ENCODE measurements around the gene KCNH1.

The KCNH1 gene

DNA sequence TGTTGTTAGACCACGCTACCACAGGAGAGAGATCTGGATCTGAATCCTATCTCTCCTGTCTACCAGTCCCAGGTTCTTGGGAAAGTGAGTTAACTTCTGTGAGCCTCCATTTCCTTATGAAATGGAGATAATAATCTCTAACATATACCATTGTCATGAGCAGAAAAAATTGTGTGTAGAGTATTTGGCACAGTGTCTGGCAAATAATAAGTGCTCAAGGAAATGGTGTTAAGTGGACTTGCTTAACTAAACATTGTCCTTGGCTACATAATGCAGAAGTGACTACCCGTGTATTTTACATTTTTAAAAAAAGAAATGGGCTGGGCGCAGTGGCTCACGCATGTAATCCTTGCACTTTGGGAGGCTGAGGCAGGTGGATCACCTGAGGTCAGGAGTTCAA, 217.4 kb downstream of the KCNH1 start:
- no peak for DNase-seq

DNA sequence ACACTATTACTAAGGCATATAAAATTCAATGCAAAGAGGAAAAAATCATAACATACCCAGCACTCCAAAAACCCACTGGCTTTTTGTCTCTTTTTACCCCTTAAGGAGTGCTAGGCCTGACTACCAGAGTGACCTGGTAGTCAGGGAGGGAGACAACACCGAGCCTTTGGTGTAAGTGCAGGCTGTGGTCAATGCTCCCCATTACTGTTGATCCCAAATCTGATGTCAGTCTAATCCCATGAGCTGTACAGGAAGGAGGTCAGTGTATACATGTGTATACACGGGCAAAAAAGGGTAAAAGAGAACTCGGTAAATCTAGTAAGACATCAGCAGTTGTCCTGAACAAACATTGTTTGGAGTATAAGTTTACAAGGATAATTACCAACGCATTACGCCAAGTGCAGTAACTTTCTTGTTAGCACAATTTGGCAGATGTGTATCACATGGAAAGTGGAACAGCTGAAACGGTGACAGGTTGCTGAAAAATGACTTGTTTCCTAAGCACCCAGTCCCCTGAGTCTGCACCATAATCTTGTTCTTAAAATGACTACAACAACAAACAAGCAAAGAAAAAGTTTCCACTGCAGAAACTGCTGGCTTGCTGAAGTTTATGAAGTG, 217.9 kb downstream of the KCNH1 start:
- DNase-seq: no peak

DNA sequence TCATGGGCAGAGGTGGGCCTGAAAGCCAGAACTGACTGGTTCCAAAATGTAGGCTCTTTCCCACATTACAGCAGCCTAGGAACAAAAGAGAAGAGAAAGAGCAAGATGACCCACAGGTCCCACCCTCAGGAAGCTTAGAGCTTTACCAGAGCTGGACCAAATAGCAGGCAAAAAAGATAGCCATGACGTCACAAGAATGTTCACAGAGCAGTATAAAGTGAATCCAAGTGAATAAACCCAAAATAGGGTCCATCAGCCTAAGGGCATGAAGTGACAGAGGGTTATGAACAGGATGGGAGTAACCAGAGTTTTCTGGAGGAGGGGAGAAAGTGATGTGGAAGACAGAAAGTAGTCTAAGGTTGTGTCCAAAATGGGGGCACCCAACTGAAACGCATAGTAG, 221.2 kb downstream of the KCNH1 start:
- no peak for DNase-seq

DNA sequence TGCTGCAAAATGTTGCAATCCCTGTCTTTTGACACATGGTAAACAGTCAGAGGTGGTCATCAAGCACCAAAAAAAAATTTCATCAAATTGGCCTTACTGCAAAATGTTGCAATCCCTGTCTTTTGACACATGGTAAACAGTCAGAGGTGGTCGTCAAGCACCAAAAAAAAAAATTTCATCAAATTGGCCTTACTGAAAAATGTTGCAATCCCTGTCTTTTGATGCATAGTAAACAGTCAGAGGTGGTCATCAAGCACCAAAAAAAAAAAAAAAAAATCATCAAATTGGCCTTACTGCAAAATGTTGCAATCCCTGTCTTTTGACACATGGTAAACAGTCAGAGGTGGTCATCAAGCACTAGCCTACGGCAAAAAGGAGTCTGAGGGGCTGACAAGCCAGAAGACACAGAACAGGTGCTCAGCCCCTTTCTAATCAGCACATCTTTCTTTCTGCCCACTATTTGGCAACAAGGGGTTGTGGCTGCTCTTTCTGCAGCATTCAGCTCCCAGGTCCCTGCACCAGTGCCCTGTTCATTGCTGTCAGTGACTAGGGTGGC, 223.8 kb downstream of the KCNH1 start:
- DNase-seq: no peak

DNA sequence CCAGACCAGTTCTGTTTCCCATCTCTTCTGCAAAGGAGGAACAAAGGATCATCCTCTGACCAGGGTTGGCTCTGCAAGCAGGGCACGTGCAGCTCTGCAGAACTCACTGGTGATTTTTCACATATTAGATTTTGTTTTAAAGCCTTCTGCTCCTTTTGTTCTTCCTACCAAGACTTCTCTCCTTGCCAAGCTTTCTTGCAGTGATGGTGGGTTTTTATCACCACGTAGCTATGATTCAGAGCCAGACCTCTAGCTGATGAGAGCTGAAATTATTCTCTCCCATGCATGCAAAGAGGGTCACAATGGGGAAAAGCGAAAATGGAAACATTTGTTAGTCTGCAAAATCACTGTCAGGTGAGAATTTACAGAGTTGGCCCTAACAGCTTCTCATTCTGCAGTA, 225.2 kb downstream of the KCNH1 start:
- DNase-seq: no peak

DNA sequence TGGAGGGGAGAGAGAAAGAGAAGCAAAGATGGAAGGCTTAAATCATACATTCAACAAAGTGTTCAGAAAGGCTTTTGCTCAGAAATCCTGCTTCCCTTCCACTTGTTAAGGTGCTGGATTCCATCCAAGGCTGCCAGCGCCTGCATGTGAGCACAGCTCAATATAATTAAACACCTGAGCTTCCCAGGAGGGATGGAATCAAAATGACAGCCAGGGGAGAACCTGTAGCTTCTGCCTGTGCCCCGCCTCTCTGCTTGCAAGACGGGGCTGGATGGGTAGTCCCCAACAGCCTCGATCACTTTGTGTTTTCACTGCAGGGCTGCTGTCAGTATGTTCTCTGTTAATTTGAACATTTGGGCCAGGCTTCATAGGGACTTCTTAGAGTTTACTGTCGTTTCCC, 225.7 kb downstream of the KCNH1 start:
- no peak for DNase-seq

DNA sequence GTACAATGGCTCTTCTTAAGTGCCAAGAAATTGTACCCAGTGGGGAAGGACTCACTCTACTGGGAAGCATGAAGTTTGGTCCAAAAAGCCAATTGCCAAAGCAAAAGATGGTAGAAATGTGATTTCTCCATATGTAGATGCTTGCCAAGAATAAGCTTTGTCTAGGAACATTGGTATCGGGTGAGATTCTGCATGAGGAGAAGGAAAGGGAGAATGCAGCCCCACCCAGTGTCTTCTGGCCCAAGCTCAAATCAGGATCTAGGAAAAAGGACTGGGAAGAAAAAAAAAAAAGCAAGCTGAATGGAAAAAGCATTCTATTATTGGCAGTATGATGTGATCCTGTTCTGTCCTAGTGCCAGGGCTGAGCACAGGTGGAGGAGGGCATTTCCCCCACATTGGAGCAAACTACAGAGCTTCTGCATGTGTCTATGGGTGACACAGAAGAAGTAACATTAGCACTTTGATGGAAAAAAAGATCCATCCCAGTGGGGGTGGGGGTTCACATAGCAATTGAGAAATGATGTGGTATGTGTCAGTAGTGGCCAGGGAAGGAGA, 226.6 kb downstream of the KCNH1 start:
- no peak for DNase-seq

DNA sequence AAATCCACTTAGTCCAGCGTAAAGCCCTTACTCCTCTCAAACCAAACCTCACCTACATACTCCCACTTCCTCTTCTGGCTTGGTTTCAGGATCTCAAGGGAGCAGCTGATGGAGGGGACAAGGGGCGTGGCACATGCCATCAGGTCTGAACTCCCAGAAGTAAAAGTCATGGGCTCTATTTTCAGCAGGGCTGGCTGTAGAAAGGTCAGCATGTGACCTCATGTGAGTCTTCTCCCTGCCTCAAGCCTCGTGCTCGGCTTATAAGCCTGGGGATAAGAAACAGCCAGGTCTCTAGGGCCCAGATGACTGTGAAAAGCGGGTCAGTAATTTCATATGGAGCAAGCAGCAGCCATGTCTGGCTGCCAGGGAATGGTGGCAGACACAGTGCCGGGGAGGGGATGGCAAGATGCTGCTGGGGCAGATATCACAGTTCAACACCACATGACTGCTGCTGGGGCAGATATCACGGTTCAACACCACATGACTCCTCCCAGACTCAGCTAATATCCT, 227.9 kb downstream of the KCNH1 start:
- DNase-seq: no peak

DNA sequence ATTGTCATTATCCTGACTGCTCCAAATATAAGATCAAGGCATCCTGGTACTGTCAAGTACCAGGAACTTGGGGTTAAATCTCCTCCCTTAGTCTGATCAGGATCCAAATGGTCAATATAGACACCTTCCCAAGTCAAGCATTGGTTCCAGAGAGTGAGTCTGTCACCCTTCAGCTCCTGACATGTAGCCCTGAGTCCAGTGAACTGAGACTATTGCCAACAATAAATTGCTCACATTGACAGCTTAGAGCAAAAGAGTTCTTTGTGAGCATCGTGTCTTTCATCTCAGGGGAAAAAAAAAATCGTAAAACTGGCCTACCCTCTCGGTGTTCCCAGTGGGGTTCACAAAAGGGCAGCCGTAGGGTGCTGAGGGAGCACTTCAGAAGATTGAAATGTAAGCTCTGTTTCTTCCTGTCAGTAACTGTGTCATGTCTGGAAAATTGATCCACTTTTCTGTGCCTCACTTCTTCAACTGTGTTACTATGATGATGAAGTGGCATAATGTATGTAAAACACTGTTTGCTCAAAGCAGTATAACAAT, 228.5 kb downstream of the KCNH1 start:
- no peak for DNase-seq

DNA sequence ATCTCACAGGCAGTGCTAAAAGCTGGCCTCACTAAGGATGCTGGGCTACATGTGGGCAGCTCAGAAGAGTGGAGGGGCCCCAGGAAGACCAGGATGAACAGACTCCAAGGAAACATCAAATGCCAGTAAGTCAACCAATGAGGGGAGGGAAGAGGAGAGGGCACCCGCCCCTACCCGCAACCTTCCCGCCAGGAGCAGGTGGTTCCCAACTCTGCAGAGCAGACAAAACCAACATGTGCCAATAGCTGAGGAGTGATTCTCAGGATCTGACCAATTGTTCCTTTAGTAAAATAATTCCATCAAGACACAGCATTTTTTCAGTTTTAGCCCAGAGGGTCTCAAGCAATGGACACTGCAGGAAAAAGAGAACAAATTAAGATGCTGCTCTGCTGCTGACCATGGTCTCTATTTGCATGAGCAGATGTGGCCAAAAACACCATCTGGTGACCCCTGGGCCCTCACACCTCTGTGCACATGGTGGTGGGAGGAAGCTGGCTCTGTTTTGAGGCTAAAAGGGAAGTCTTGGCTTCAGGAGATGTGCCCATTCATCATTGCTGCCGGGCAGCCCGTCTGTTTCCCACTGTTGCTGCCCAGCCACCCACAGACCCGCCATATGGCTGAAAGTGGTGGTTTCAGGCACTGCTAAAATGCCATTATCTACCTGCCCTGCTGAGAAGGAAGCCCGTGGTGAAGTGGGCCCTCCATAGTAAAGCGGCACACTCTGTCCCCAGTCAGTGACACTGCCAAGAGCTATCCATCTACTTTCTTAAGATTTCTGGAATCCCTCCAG, 231.8 kb downstream of the KCNH1 start:
- no peak for DNase-seq

DNA sequence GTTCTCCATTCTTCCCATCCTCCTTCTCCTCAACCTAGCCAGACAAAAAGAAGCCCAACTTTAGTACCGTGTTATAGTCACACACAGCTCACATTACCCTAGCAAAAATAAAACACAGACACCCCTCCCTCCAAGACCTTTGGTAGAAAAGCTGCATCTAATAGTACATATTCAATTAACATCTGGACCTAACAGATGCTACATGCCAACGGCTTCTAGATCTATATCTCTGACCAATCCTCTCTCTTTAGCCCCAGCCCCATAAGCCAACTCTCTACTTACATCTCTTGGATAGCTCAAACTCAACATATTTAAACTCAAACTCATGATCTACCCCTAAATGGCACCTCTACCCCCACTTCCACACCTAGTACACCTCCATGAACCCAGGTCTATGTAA, 233.1 kb downstream of the KCNH1 start:
- no peak for DNase-seq

DNA sequence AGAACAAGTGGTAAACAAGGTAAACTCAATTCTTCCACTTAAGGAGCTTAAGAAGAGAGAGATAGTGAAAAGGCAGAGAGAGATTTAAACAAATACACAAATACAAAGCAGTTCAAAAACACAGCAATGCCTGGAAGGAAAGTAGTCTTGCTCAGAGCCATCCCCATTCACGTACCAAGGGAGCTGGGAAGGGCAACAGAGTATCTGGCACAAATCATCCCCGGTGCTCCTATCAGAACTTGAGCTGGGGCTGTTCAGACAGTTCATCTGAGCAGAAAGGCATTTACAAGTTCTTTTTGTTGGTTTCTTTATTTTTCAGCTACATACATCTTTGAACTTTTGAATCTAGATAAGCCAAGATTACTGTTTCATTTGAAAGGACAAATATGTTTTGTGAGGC, 233.9 kb downstream of the KCNH1 start:
- DNase-seq: no peak

DNA sequence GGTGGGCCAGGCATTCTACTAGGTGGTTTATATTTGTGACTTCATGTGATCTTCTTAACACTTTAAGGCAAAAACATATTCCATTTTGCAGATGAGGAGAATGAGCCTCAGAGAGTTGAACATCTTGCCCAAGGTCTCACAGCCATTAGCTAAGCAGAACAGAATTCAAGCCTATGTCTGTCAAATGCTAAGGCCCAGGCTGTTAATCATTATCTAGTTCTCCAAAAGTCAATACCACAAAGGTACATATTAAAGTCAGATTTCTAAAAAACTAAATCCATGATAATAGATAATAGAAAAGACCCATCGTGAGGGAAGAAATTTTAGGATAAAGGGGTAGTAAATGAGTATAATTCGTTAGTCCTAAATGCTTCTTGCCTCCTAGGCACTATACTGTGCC, 234.3 kb downstream of the KCNH1 start:
- no peak for DNase-seq

DNA sequence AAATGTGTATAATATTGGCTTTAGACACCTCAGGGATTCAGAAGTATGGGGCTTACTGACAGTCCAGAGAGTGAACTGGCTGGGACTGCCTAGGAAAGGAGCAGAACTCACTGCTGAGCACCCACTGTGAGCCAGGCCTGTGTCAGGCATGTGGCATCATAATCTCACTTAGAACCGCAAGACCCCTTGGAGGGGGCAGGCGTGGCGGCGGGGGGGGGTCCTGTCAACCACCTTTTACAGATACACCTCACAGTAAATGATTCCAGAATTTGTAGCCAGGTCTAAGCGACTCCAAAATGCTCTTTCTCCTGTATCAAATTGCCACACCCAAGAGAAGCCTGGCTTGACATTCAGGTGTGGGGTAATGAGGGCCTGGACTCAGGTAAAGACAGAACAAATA, 235.5 kb downstream of the KCNH1 start:
- DNase-seq: no peak

DNA sequence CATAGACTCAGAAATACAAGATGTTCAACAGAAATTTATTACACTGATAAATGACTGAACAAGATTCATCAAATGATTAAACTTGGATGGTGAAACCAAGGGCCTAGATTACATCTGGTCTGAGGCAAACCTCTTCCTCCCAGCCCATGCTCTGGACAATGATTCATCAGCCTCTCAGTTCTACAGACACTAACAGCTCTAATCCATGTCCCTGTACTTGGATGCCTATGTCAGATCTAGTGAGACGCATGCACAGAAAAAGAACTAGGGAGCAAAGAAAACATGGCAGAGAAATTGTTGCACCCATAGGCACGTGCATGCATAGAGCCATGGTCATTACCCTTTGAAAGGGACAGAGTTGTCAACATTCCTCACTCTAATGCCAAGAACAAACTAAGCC, 250.1 kb downstream of the KCNH1 start:
- DNase-seq: no peak

DNA sequence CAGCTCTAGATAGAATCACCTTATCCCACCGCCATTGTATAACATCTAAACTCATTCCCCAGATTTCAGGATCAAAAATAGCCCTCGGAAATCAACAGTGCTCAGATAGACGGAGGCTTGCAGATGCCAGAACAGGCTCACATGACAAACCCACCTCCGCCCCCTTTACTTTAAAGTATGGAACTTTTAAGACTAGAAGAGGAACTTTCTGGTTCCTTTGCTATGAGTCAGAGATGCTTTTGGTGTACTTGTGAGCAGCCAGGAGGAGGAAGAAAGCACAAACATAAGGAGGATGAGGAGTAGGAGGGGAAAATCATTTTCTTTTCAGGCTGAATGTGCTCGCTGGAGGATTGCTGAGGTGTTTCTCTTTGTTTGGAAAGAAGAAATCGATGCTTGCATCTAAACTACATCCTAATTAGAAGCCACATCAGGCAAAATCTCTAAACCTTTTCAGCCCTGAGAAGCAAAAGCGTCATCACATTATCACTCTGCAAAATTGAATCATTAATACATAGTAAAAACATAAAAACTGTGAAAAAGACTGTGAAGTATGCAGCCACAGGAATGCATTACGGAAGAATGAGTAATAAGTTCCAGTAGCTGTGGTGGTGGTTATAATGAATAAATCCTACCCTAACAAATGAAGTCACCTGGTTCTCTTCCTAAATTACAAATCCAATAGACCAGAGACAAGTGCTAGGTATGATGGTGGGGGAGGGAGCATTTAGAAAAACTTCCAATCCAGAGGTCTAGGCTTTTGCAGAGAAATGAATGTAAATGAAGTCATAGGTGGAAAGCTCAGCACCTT, 251.3 kb downstream of the KCNH1 start:
- no peak for DNase-seq

DNA sequence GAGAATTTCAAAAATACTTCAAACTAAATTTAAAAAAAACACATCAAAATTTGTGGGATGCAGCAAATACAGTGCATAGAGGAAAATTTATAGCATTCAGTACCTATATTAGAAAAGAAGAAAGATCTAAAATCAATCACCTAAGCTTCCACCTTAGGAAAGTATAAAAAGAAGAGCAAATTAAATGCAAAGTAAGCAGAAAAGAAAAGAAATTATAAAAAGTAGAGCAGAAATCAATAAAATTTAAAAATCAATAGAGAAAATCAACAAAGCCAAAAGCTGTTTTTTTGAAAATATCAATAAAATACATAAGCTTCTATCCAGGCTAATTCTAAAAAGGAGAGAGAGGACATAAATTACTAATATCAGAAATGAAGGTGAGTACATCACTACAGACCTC, 255.4 kb downstream of the KCNH1 start:
- DNase-seq: no peak

DNA sequence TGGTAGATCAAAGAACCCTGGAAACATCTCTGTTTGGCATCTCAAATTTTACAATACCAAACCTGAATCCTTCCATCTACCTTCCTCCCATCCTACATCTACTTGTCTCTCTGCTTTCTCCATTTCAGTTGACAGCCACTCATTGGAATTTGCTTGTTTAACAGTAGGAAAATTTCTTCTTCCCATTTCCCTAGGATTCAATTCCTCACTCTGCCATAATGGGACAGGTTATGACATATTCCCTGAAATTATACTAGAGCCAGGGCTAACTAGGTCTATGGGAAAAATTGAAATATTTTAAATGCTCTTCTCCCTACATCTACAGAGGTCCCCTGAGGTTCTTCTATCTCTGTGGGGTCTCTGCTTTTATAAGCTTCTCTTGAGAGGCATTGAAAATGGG, 257.7 kb downstream of the KCNH1 start:
- no peak for DNase-seq

DNA sequence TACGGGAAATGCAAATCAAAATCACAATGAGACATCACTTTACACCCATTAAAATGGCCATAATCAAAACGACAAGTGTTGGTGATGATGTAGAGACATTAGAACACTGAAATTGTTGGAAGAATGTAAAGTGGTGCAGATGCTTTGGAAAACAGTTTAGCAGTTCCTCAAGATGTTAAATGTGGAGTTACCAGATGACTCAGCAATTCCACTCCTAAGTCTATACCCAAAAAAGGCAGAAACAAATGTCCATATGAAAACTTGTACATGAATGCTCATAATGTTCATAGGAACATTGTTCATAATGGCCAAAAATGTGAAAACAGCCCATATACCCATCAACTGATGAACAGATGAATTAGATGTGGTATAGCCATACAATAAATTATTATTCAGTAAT, 267.4 kb downstream of the KCNH1 start:
- no peak for DNase-seq

DNA sequence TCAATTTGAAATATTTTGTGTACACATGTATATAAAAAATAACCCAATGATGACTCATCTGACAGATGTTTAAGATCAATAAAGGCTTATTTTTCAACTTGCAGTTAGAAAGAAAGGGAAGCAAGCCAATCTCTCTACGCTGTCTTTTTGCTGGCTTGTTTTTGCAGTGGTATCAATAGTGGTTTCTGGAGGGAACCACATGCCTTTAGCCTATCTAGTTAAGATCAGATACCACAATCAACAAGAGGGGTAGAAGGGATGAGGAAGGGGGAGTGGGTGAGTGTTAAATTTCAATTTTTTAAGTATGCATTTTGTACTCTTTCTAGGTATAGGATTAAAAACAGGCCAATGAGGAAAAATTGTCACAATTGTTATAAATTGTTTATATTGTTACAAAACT, 276.2 kb downstream of the KCNH1 start:
- no peak for DNase-seq

DNA sequence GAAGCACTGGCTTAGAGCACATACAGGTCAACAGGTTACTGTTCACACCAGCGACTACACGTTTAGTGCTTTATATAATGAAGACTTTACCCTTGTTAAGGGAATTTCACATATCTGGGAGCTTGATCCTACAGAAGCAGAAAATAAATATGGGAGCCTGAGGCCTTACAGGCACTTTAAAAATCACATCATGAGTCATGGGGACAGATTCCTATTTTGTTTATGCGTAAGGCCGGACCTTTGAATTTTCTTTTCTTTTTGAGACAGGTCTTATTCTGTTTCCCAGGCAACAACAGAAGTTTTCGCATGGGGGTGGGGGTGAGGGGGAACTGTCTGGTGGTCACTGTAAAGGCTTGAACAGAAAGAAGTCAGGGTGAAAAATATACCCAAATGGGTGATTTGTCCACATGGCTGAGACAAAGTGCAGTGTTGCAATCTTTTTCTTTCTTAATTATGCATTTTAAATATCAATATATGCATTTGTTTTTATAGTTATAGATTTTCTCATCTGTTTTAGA, 276.7 kb downstream of the KCNH1 start:
- no peak for DNase-seq

DNA sequence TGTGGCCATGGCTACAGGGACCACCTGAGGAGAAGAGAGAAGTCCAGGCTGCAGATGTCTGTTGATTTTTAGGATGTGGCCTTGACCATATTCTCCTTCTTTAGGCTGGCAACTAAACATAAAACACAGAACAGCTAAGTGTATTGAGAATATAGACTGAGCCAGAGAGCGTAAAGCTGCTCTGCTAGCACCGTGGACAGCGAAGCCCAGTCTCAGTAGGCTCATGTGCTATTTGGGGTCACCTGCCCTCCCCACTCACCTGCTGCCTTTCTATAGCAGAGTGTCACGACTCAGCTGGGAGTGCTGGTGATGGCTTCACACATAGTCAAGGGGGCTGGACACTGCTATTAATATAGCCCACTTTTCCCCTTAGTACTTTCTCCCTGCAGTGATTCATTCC, 278.5 kb downstream of the KCNH1 start:
- DNase-seq: no peak

DNA sequence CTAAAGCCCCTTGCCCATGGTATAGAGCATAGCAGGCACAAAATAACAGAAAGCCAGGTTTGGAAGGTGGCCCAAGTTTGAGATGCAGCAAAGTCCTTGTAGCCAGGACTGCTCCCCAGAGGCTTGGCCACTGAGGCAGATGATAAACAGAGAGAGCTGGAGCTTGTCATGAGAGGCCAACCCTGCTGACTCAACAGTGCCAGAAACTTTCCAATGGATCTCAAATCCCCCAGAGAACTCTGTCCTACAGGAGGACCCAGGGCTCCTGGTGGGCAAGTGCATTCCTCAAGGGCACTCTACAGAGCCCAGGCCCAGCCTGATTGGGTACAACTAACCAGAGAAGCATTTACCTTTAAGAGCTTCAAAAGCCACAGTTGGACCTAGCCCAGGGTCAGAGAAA, 280.7 kb downstream of the KCNH1 start:
- DNase-seq: no peak
